ENCODE results near the gene GTF2A1L.
"Not testable (repeated sequence)": the region's sequence is repeated elsewhere in the genome, so short reads cannot be mapped to it uniquely, and the experiment has no call there.

GTF2A1L gene

DNA sequence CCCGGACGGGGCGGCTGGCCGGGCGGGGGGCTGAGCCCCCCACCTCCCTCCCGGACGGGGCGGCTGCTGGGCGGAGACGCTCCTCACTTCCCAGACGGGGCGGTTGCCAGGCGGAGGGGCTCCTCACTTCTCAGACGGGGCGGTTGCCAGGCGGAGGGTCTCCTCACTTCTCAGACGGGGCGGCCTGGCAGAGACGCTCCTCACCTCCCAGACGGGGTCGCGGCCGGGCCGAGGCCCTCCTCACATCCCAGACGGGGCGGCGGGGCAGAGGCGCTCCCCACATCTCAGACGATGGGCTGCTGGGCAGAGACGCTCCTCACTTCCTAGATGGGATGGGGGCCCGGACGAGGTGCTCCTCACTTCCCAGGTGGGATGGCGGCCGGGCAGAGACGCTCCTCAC, 3.1 kb upstream of the GTF2A1L start:
- DNase-seq = not testable (repeated sequence)

DNA sequence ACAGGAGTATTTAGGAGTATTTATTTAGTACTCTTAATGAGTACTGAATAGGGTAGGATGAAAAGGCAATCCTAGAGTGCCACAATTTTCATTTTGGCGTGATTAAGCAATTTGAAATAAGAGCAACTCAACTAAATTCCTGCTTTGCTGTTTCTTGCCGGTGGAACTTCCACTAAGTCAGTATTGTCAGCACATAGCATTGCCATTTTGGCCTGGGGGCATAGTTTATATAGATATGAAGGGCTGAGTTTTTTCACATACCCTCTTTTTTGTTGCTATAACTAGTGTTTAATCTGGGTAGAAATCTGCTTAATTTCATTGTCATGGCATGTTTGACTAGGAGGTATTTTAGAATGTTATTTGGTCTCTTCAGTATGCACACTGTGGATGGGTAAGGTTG, 1.9 kb downstream of the GTF2A1L start:
- DNase-seq = no peak

GRCh38 chr2:48620604-48621003, 2.9 kb downstream of the GTF2A1L start:
- no peak for DNase-seq

DNA sequence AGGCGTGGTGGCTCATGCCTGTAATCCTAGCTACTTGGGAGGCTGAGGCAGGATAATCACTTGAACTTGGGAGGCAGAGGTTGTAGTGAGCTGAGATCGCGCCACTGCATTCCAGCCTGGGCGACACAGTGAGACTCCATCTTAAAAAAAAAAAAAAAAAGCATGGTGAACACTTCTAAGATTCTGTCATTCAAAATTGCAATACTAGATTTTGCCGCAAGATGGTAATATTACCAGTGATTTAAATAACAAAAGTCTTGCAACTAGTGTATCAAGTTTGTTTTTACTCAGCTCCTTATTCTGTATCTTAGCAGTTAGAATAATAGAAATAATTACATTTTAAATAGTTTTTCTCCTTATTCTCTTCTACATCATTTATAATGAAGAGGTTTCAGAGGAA, 5.0 kb downstream of the GTF2A1L start:
- not testable (repeated sequence) for DNase-seq

DNA sequence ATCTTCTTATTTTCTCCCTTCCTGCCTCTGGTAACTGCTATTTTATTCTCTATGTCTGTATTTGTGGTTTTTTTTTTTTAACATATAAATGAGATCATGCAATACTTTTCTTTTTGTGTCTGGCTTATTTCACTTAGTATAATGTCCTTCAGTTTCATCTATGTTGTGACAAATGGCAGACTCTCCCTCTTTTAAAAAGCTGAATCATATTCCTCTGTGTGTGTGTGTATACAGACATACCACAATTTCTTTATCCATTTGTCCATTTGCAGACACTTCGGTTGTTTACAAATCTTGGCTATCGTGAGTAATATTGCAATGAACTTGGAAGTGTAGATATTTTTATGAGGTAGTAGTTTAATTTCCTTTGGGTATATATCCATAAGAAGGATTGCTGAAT, 7.0 kb downstream of the GTF2A1L start:
- no peak for DNase-seq

DNA sequence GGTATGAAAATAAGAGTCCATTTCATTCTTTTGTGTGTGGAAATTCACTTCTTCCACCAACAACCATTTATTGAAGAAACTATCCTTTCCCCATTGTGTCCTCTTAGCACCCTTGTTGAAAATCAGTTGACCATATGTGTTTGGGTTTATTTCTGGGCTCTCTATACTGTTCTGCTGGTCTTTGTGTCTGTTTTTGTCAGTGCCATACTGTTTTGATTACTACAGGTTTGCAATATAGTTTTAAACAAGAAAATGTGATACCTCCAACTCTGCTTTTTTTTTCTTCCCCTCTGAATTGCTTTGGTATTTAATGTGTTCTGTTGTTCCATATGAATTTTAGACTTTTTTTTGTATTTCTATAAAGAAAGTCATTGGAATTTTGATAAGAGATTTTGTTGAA, 8.4 kb downstream of the GTF2A1L start:
- DNase-seq = no peak

GRCh38 chr2:48633143-48633542, 15.5 kb downstream of the GTF2A1L start:
- no peak for DNase-seq

GRCh38 chr2:48635786-48636185, 18.1 kb downstream of the GTF2A1L start:
- no peak for DNase-seq

DNA sequence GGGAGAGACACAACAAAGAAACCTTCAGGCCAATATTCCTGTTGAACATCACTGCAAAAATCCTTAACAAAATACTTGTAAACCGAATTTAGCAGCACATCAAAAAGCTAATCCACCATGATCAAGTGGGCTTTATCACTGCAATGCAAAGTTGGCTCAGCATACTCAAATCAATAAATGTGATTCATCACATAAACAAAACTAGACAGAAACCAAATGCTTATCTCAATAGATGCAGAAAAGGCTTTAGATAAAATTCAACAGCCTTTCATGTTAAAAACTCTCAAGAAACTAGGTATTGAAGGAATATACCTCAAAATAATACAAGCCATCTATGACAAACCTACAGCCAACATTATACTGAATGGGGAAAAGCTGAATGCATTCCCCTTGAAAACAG, 20.6 kb downstream of the GTF2A1L start:
- DNase-seq = no peak

DNA sequence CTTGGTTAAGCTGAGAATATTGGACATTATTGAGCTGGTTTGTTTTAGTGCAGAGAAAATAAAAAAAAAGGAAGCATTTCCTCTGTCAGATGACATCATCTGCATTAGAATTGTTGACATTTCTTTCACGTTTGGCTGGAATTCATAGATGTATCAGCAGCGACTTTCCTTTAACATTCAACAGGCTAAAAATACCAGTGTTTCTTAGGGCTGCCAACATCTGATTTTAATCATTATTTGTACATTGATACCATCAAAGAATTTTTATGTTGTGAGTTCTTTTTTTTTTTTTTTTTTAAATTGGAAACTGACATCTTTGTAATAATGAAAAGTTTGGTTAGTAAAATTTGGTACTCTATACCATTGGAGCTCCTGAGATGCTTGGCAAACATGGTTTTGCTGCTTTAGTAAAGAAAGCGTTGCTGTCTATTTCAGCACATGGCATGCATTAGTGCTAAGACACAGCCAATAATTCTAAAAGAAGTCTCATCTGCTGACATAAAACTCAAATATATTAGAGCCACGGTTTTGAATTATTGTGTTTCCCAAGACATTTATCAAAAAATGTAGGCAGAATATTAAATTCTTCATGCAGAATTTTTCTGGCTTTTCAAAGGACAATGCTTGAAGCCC, 33.6 kb downstream of the GTF2A1L start:
- DNase-seq = no peak

GRCh38 chr2:48668992-48669391, 51.3 kb downstream of the GTF2A1L start:
- no peak for DNase-seq

GRCh38 chr2:48673581-48673980, 55.9 kb downstream of the GTF2A1L start:
- DNase-seq = no peak

- DNase-seq = no peak
Observed at GRCh38 chr2:48674933-48675332, 57.3 kb downstream of the GTF2A1L start.

- no peak for DNase-seq
Observed at GRCh38 chr2:48677450-48677849, 59.8 kb downstream of the GTF2A1L start.

GRCh38 chr2:48685126-48685525, 67.5 kb downstream of the GTF2A1L start:
- DNase-seq = no peak

DNA sequence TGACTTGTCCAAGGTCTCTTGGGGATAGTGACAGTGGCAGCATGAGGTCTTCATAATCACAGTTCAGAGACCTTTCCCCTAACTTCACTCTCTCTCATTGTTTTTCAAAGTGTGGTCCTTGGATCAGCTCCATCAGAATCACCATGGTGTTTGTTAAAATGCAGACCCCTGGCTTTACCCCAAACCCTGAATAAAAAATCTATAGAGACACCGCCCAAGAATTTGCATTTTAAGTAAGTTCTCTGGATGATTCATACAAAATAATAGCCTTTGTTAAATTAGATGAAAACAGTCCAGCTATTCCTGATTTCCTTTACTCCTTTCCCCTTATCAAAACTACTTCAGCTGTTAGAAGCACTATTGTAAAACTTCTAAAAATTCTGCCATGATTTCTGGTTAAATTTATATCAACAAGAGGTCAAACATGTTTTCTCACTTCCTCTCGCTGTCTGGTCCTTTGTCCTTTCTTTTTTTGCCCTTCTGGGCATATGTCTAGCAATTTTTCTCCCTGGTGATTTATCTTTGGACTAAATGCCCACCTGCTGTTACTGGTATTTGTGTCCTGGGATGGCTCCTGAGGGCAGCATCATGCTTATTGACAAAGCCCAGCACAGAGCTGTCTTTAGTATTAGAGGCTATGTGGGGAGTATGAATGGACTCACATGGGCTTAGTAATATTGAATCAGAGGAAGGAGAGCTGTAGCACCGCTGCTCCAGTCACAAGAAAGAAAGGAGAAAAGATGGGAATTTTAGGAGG, 74.5 kb downstream of the GTF2A1L start:
- DNase-seq = no peak

GRCh38 chr2:48693066-48693465, 75.4 kb downstream of the GTF2A1L start:
- no peak for DNase-seq

DNA sequence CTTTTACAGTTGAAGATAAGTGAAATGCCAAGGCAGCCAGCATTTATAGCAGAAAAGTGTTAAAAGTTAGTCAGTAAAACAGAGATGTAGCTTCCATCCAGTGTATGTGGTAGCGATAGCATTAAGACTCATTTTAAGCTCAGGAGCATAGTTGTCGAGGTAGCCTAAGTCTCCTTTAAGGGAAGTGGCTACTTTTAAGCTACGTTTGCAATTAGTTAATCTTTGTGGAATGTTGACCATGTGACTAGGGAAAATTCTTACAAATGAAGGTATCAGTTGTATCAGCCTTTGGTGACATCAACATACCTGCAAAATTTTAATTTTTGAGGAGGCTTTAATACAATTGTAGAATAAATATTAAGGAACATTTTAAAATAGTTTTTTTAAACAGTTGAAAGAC, 76.0 kb downstream of the GTF2A1L start:
- DNase-seq = no peak

GRCh38 chr2:48694149-48694548, 76.5 kb downstream of the GTF2A1L start:
- no peak for DNase-seq

- DNase-seq = no peak
Observed at GRCh38 chr2:48695991-48696390, 78.3 kb downstream of the GTF2A1L start.

- DNase-seq = no peak
Observed at GRCh38 chr2:48696881-48697280, 79.2 kb downstream of the GTF2A1L start.

DNA sequence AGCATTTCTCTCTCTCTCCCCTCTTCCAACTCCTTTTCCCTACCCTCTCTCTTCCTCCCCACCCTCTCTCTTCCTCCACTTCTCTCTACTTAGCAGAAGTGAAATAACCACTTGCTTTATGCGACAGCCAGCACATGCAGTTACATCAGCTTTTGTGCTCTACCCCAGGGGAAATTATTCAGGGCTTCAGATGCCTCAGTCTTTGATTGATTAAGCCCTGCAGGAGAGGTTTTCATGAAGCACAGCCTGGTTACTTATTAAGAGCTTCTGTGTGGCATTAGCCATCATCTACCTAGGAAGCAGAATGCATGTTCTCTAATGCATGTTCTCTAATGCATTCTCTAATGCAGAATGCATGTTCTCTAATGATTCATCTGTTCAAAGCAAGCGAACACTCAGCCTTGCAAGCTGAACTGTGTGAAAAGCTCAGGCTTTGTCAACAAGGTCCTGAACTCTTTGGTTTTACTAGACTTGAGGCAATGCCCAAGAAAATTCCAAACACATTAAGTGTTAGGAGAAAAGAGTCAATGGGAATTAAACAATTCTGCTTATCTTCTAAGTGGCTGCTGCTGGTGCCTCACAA, 81.8 kb downstream of the GTF2A1L start:
- no peak for DNase-seq

- not testable (repeated sequence) for DNase-seq
Observed at GRCh38 chr2:48703621-48704020, 86.0 kb downstream of the GTF2A1L start.

- no peak for DNase-seq
Observed at GRCh38 chr2:48707466-48707865, 89.8 kb downstream of the GTF2A1L start.
